HEK293T (cell line): ENCODE results near the gene SPATA9.
"Not testable (repeated sequence)": the region's sequence is repeated elsewhere in the genome, so short reads cannot be mapped to it uniquely, and the experiment has no call there.

Experiments used
- CTCF ChIA-PET: fragments of 350-600 bp; formaldehyde crosslinking; extraction: SDS; loops from one replicate; lab custom pipeline; 2021; ENCODE audit warnings: antibody characterized with exemption, inconsistent platforms; lab: Yijun Ruan, JAX
- POLR2A ChIA-PET: fragments of 350-600 bp; formaldehyde crosslinking; extraction: SDS; loops from one replicate; lab custom pipeline; 2020; ENCODE audit warnings: antibody characterized with exemption, inconsistent platforms; lab: Yijun Ruan, JAX
- DNase-seq: peaks from one replicate; pipeline ENCODE4 v3.0.0; 2012; ENCODE audit warnings: mixed read lengths; ENCODE audit errors: extremely low spot score
- ARNT ChIP-seq: fragments of 450-650 bp; IDR thresholded peaks from 2 replicates; pipeline ENCODE4 v1.6.1; 2017; ENCODE audit warnings: mild to moderate bottlenecking
- BHLHE40 ChIP-seq: fragments of 450-650 bp; IDR thresholded peaks from 2 replicates; pipeline ENCODE4 v1.6.1; 2016; ENCODE audit warnings: mild to moderate bottlenecking, moderate library complexity, borderline replicate concordance
- CTBP1 ChIP-seq: fragments of 450-650 bp; IDR thresholded peaks from 2 replicates; pipeline ENCODE4 v1.6.1; 2016; ENCODE audit warnings: borderline replicate concordance
- ELF4 ChIP-seq: fragments of 450-650 bp; IDR thresholded peaks from 2 replicates; pipeline ENCODE4 v1.6.1; 2017; ENCODE audit warnings: antibody characterized with exemption
- FOXA1 ChIP-seq: fragments of 450-650 bp; IDR thresholded peaks from 2 replicates; pipeline ENCODE4 v1.6.1; 2016; ENCODE audit warnings: mild to moderate bottlenecking
- FOXK2 ChIP-seq: fragments of 450-650 bp; IDR thresholded peaks from 2 replicates; pipeline ENCODE4 v1.6.1; 2016; ENCODE audit warnings: mild to moderate bottlenecking
- FOXM1 ChIP-seq: fragments of 450-650 bp; IDR thresholded peaks from 2 replicates; pipeline ENCODE4 v1.6.1; 2017; ENCODE audit warnings: mild to moderate bottlenecking, borderline replicate concordance
- HDGF ChIP-seq: fragments of 450-650 bp; IDR thresholded peaks from 2 replicates; pipeline ENCODE4 v1.6.1; 2017; ENCODE audit warnings: antibody characterized with exemption, borderline replicate concordance
- L3MBTL2 ChIP-seq: fragments of 450-650 bp; conservative IDR thresholded peaks from 2 replicates; pipeline ENCODE4 v1.6.1; 2016; ENCODE audit warnings: mild to moderate bottlenecking
- LEF1 ChIP-seq: fragments of 450-650 bp; IDR thresholded peaks from 2 replicates; pipeline ENCODE4 v1.6.1; 2017; ENCODE audit warnings: mild to moderate bottlenecking, borderline replicate concordance
- NFRKB ChIP-seq: fragments of 450-650 bp; IDR thresholded peaks from 2 replicates; pipeline ENCODE4 v1.6.1; 2016; ENCODE audit warnings: mild to moderate bottlenecking, moderate library complexity
- PKNOX1 ChIP-seq: fragments of 450-650 bp; IDR thresholded peaks from 2 replicates; pipeline ENCODE4 v1.6.1; 2016
- SP1 ChIP-seq: fragments of 450-650 bp; IDR thresholded peaks from 2 replicates; pipeline ENCODE4 v1.6.1; 2017
- SUZ12 ChIP-seq: fragments of 450-650 bp; IDR thresholded peaks from 2 replicates; pipeline ENCODE4 v1.6.1; 2016; ENCODE audit warnings: mild to moderate bottlenecking
- TARDBP ChIP-seq: fragments of 450-650 bp; IDR thresholded peaks from 2 replicates; pipeline ENCODE4 v1.6.1; 2016
- ZNF384 ChIP-seq: fragments of 450-650 bp; IDR thresholded peaks from 2 replicates; pipeline ENCODE4 v1.6.1; 2016

The SPATA9 gene

GRCh38 chr5:95652849-95653248, 29.9 kb downstream of the SPATA9 start:
- DNase-seq, result no peak
- ChIA-PET CTCF (no interaction called here), POLR2A (interaction anchor here (1.4 kb wide), 1 partner anchor 79 kb away, joined by 4 read pairs; no protein-coding TSS in a partner anchor)
- TF ChIP-seq L3MBTL2, result no peak
- TF ChIP-seq ELF4, result no peak
- no peak for TF ChIP-seq ARNT
- TF ChIP-seq ZNF384, result no peak
- no peak for TF ChIP-seq FOXK2
- TF ChIP-seq HDGF, result no peak

GRCh38 chr5:95649842-95650620, 32.8 kb downstream of the SPATA9 start:
- POLR2A ChIA-PET, result no interaction called here
- DNase-seq, result no peak
- CTCF ChIA-PET, result interaction anchor here (0.5 to 0.7 kb wide), 2 partner anchors 669 to 1247 kb away, joined by 3 to 5 read pairs; no protein-coding TSS in a partner anchor
- TF ChIP-seq FOXA1, result no peak
- TF ChIP-seq L3MBTL2, result no peak
- TF ChIP-seq NFRKB, result no peak
- TF ChIP-seq HDGF, result no peak

- CTCF ChIA-PET, result no interaction called here
- POLR2A ChIA-PET, result no interaction called here
- no peak for TF ChIP-seq PKNOX1
- TF ChIP-seq SUZ12, result no peak
- no peak for TF ChIP-seq TARDBP
- no peak for TF ChIP-seq HDGF
- TF ChIP-seq ARNT, result no peak
- TF ChIP-seq SP1, result no peak
- no peak for TF ChIP-seq FOXM1
- TF ChIP-seq ELF4, result no peak
- TF ChIP-seq FOXK2, result no peak
- no peak for TF ChIP-seq BHLHE40
- no peak for TF ChIP-seq FOXA1
- TF ChIP-seq LEF1, result no peak
- no peak for TF ChIP-seq ZNF384
- no peak for TF ChIP-seq L3MBTL2
- TF ChIP-seq NFRKB, result no peak
- no peak for DNase-seq
These were observed 33.5 kb downstream of the SPATA9 start for GRCh38 chr5:95649274-95649673.

GRCh38 chr5:95647886-95648860, 34.6 kb downstream of the SPATA9 start:
- ChIA-PET POLR2A (interaction anchor here (1.7 to 2.1 kb wide), 4 partner anchors 7 to 190 kb away, joined by 9 to 29 read pairs (median 12); partner anchors contain the start of gene RHOBTB3), CTCF (interaction anchor here (1.1 kb wide), 1 partner anchor 52 kb away, joined by 3 read pairs; no protein-coding TSS in a partner anchor)
- no peak for DNase-seq

GRCh38 chr5:95646569-95647431, 36.0 kb downstream of the SPATA9 start, which contains the start of gene RFESD:
TSS of gene RFESD (plus strand) at chr5:95646777. CDS start at chr5:95652272, 5,495 bp downstream.
- peak; percentile 37 for TF ChIP-seq ELF4
- TF ChIP-seq HDGF, result no peak
- TF ChIP-seq PKNOX1, result peak; percentile 45; the same call in 1 of the 2 replicates
- TF ChIP-seq L3MBTL2, result peak; percentile 88
- DNase-seq, result peak; percentile 96
- CTCF ChIA-PET, result interaction anchor here (0.5 to 1.4 kb wide), 6 partner anchors 18 to 159 kb away, joined by 3 to 5 read pairs (median 3); no protein-coding TSS in a partner anchor
- POLR2A ChIA-PET, result interaction anchor here (0.5 to 2.1 kb wide), 42 partner anchors 9 to 289 kb away, joined by 3 to 29 read pairs (median 4); partner anchors contain the start of genes ARSK, GLRX, RHOBTB3 and SKIC3

More at GRCh38 chr5:95647886-95648860, 34.6 kb downstream of the SPATA9 start:
- peak; percentile 38 for TF ChIP-seq L3MBTL2
- no peak for TF ChIP-seq CTBP1
- TF ChIP-seq FOXK2, result no peak

GRCh38 chr5:95646226-95646568, 36.6 kb downstream of the SPATA9 start:
- POLR2A ChIA-PET, result interaction anchor here (0.5 to 2.1 kb wide), 40 partner anchors 9 to 290 kb away, joined by 3 to 29 read pairs (median 4); partner anchors contain the start of genes ARSK, GLRX, RHOBTB3 and SKIC3
- TF ChIP-seq L3MBTL2, result peak; percentile 54
- CTCF ChIA-PET, result interaction anchor here (0.5 to 1.4 kb wide), 3 partner anchors 18 to 160 kb away, joined by 3 to 4 read pairs (median 3); no protein-coding TSS in a partner anchor
- not testable (repeated sequence) for DNase-seq
